Activated T-helper 1 cell treated with Interleukin-2 at 50 U/mL for 16 hours (primary cell): Measurements from ENCODE around the gene KLHL10.
"Not testable (repeated sequence)": the region's sequence is repeated elsewhere in the genome, so short reads cannot be mapped to it uniquely, and the experiment has no call there.

Experiments
- DNase-seq: peaks from one replicate; pipeline ENCODE4 v3.0.0-alpha.2; 2020; ENCODE audit warnings: low read depth

The KLHL10 gene

GRCh38 chr17:41851382-41851781, 13.8 kb downstream of the KLHL10 start:
- DNase-seq, result not testable (repeated sequence)

- no peak for DNase-seq
These were observed 22.8 kb downstream of the KLHL10 start for GRCh38 chr17:41860254-41860931.

- DNase-seq, result no peak
These were observed 25.6 kb downstream of the KLHL10 start for GRCh38 chr17:41863074-41863848.

DNA sequence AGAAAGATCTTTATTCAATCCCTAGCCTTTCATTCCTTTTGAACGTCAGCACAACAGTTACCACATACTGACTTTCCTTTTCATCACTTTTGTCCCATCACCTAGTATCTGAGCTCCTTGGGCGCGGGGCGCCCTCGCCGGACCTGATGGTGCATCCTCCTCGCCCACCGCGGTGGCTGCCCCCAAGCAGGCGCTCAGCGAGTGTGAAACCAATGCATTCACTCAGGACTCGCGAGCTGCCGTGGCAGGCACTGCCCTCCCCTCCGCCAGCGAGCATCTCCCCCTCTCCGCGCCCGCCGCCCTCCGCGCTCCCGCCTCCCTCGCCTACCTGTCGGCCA, 26.8 kb downstream of the KLHL10 start:
- DNase-seq, result no peak

GRCh38 chr17:41864836-41865595, 27.4 kb downstream of the KLHL10 start, which contains the start of gene KLHL11:
KLHL11 (minus strand) TSS chr17:41865423; CDS start chr17:41865370, 53 bp downstream.
- peak; percentile 83 for DNase-seq

DNA sequence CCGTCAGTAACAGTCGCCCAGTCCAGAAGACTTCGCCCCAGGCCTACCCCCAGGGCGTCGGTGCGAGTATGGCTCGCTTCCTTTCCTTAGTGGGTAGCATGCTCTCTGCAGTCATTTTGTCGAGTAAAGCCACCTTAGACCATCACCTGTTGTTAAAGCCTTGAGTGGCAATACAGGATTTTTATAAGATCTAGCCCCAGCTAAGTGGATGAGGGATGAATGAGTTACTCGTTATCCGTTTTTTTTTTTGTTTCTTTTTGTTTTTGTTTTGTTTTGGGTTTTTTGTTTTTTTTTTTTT, 27.9 kb downstream of the KLHL10 start:
- no peak for DNase-seq

DNA sequence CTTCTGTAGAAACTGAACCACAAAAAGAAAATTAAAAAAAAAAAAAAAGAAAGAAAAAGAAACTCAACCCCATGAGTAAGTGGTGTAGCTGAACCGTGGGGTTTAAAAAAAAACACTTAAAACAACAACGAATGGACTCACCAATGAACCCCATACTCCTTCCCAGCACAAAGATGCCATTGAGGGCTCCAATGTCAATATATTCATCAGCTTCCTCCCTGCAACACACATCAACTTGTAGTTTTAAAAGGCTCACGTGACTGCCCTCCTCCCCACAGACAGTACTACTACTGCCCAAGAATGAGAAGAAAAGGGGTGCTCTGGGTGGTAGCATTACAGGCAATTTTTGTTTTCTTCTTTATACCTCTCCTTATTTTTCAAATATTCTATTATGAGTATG, 30.9 kb downstream of the KLHL10 start:
- DNase-seq, result no peak

DNA sequence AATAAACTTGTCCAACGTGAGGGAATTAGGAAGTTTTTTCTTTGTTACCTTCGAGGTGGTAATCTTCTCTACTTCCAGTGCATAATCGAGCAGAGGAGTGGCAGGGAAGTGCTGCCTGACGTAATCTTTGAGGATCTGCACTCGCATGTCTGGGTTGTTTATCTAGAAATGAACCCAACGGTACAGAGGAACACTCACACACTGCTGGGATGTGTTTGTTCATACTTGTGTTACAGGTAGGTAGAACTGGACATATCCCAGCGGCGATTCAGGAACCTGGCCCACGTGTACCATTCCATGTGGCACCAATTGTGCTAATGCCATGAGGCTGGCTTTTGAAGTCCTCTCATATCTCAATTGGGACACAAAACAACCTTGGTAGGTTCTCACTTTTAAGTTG, 31.8 kb downstream of the KLHL10 start:
- no peak for DNase-seq

GRCh38 chr17:41870097-41870496, 32.5 kb downstream of the KLHL10 start:
- DNase-seq, result no peak

GRCh38 chr17:41870627-41871026, 33.0 kb downstream of the KLHL10 start:
- DNase-seq, result no peak

DNA sequence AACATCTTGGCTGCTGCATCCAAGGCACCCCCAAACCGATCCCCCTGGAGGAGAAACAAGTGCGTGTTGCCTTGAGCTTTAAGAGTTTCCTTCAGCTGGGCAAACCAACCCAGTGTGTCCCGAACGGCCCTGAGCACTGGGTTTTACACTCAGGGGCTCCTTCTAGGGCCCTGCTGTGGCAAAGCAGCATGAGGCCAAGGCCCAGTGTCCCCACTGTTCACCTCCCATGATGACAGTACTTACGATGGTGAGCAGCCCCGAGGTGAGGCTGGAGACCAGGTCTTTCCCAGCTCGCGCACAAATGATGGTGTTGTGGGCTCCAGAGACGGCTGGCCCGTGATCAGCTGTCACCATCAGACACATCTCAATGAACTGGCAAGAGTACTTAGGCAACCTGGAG, 34.2 kb downstream of the KLHL10 start:
- DNase-seq, result no peak

GRCh38 chr17:41873559-41874292, 36.1 kb downstream of the KLHL10 start:
- DNase-seq, result no peak

DNA sequence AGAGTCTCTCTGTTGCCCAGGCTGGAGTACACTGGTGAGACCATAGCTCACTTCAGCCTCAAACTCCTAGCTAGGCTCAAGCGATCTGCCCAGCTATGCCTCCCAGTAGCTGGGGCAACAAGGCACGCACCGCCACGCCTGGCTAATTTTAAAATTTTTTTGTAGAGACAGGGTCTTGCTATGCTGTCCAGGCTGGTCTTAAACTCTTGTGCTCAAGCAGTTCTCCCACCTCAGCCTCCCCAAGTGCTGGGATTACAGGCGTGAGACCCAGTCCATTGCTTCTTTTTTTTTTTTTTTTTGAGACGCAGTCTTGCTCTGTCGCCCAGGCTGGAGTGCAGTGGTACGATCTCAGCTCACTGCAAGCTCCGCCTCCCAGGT, 36.7 kb downstream of the KLHL10 start:
- not testable (repeated sequence) for DNase-seq

- DNase-seq, result no peak
These were observed 42.5 kb downstream of the KLHL10 start for GRCh38 chr17:41880130-41880529.

GRCh38 chr17:41882756-41883155, 45.1 kb downstream of the KLHL10 start:
- no peak for DNase-seq

DNA sequence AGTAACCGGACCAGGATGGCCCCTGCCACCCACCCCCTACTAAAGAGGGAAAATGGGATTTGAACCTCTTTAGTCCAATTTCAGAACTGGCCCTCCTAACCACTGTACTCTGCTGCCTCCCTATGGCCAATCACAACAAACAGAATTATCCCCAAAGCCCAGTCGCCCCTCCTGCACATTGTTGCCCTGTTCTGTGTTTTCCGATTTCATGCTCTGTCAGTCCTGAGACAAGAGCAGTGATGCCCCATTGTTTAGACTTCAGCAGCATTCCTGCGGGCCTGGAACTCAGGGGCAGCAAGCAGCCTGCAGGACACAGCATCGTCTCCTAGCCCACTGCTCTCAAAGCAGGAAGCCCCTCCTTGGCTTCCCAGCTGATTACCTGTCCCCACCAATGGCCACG, 48.1 kb downstream of the KLHL10 start:
- DNase-seq, result no peak

DNA sequence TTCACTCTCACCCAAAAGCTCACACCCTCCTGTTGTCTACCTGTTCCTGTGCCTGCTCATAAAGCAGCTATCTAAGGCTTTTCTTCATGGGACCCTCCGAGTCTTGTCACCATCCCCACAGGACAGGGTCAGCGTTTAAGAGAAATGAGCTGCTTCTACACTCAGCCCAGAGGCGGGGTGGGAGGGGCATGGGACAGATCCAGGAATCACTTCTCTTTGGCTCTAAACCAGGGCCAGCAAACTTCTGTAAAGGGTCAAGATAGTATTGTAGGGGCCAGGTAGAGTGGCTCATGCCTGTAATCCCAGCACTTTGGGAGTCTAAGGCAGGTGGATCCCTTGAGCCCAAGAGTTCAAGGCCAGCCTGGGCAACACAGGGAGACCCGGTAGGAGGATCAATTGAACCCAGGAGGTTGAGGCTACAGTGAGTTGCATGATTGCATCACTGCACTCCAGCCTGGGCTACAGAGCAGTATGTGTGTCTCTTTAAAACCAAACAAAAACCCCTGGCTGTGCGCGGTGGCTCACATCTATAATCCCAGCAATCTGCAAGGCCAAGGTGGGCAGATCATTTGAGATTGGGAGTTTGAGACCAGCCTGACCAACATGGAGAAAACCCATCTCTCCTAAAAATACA, 50.8 kb downstream of the KLHL10 start:
- DNase-seq, result no peak

DNA sequence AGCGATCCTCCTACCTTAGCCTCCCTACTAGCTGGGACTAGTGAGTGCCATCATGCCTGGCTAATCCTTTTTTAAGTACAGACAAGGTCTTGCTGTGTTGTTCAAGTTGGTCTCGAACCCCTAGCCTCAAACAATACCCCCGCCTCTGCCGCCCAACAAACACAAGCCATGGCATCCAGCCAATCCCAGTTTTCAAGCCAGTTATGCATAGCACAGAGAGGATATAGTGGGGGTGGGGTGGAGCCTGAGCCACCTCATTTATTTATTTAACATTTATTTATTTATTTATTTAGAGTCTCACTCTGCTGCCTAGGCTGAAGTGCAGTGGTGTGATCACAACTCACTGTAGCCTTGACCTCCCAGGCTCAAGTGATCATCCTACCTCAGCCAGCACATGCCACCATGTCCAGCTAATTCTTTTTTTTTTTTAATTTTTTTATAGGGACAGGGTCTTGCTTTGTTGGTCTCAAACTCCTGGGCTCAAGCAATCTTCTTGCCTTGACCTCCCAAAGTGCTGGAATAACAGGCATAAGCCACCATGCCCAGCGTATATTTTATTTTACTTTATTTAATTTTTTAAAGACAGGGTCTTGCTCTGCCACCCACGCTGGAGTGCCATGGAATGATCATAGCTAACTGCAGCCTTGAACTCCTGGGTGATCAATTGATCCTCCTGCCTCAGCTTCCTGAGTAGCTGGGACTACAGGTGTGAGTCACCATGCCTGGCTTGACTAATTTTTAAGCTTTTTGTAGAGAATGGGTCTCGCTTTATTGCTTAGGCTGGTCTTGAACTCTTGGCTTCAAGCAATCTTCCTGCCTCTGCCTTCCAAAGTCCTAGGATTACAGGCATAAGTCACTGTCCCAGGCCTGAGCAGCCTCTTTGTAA, 53.8 kb downstream of the KLHL10 start:
- DNase-seq, result no peak

GRCh38 chr17:41892021-41892376, 54.4 kb downstream of the KLHL10 start:
- no peak for DNase-seq

DNA sequence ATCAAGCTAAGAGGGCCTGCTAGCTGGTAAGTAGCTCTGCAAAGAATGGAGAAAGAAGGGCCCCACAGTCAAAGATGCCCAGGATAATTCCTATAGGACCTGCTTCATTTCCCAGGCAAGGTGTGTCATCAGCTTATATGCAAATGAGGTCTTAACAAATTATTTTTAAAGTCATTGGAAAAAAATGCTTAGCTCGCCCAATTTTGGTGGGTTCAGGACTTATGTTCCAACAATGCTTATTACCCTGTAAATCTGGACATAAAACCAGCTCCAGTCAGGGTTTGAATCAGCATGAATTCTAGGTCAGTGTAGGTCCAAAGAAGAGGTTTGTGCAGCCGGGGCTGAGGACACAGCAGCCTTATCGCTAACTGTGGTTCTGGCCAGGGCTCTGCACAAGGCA, 55.8 kb downstream of the KLHL10 start:
- DNase-seq, result no peak

- DNase-seq, result no peak
These were observed 57.2 kb downstream of the KLHL10 start for GRCh38 chr17:41894791-41895331.
